MM.1S (cell line): Measurements from ENCODE around the gene MAP3K20.
"Not testable (repeated sequence)": the region's sequence is repeated elsewhere in the genome, so short reads cannot be mapped to it uniquely, and the experiment has no call there.

Source experiments
- EZH2 ChIP-seq: fragments of 300-600 bp; sonication (generic); optimal IDR thresholded peaks from 2 replicates; pipeline ENCODE3; 2017; ENCODE audit warnings: low read depth, mild to moderate bottlenecking, antibody characterized with exemption, low read length, mixed read lengths
- EZH2phosphoT487 ChIP-seq: fragments of 300-600 bp; sonication (generic); IDR thresholded peaks from 2 replicates; pipeline ENCODE4 v1.6.1; 2018; ENCODE audit warnings: antibody characterized with exemption, low read length
- TF ChIP-seq, protein P1 (sequence below): fragments of 300-600 bp; sonication (generic); IDR thresholded peaks from 2 replicates; pipeline ENCODE4 v1.5.1; 2016; ENCODE audit warnings: antibody characterized with exemption, low read length, mixed read lengths

DNA sequence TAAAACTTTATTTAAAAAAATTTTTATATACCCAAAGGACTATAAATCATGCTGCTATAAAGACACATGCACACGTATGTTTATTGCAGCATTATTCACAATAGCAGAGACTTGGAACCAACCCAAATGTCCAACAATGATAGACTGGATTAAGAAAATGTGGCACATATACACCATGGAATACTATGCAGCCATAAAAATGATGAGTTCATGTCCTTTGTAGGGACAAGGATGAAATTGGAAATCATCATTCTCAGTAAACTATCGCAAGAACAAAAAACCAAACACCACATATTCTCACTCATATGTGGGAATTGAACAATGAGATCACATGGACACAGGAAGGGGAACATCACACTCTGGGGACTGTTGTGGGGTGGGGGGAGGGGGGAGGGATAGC is 18.0 kb downstream of the MAP3K20 start:
- TF ChIP-seq, protein P1, sequence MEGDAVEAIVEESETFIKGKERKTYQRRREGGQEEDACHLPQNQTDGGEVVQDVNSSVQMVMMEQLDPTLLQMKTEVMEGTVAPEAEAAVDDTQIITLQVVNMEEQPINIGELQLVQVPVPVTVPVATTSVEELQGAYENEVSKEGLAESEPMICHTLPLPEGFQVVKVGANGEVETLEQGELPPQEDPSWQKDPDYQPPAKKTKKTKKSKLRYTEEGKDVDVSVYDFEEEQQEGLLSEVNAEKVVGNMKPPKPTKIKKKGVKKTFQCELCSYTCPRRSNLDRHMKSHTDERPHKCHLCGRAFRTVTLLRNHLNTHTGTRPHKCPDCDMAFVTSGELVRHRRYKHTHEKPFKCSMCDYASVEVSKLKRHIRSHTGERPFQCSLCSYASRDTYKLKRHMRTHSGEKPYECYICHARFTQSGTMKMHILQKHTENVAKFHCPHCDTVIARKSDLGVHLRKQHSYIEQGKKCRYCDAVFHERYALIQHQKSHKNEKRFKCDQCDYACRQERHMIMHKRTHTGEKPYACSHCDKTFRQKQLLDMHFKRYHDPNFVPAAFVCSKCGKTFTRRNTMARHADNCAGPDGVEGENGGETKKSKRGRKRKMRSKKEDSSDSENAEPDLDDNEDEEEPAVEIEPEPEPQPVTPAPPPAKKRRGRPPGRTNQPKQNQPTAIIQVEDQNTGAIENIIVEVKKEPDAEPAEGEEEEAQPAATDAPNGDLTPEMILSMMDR = not testable (repeated sequence)
- TF ChIP-seq EZH2, EZH2phosphoT487: not testable (repeated sequence)
